GM19099 (cell line): ENCODE measurements around the gene CHMP2B.

Experiments
- POLR2A ChIP-seq: IDR thresholded peaks from 3 replicates; pipeline ENCODE4 v1.6.1; 2011; ENCODE audit warnings: low read depth; ENCODE audit not compliant: insufficient read length; ENCODE audit errors: extremely low read depth

Gene CHMP2B

DNA sequence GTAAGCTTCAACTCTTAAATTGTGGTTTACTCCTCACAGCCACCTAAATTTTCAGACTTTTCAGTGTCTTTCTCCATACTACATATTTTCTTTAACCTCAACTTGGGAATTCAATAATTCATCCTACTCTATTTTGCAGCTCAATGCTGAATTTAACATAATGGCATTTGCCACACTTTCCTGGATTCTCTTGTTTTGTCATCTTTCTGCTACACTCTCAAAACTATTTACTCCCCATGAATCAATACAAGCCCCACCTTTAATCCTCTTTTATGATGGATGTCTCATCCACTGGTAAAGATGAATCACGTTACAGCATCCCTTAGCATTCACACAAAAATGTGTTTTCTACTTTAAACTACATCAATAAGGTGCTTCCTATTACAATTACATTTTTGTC, 19.6 kb upstream of the CHMP2B start:
- TF ChIP-seq POLR2A: no peak

DNA sequence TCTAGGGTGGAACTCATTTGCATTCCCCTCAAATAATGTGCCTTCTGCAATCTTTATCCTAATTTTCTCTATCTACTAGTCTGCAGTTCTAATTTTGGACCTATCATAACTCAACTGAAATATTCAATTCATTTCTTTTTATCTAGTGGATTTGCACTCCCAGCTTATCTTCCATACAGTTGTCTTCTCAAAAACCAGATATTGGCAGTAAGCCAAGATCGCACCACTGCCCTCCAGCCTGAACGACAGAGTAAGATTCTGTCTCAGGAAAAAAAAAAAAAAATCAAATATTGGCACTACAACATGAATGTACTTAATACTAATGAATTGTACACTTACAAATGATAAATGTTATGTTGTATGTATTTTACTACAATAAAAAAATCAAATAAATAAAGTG, 18.0 kb upstream of the CHMP2B start:
- TF ChIP-seq POLR2A: no peak

DNA sequence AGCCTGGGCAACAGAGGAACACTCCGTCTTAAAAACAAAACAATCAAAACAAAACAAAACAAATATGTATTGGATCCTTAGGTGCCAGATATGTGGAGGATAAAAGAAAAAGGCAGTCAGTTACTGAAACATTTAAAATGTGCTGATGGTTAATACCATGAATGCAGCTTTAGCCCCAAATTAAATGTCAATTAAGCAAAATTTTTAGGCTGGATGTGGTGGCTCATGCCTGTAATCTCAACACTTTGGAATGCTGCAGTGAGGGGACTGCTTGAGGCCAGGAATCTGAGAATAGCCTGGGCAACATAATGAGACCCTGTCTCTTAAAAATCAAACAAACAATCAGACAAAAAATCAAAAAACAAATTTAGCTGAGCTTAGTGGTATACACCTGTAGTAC, 8.5 kb upstream of the CHMP2B start:
- TF ChIP-seq POLR2A: no peak

DNA sequence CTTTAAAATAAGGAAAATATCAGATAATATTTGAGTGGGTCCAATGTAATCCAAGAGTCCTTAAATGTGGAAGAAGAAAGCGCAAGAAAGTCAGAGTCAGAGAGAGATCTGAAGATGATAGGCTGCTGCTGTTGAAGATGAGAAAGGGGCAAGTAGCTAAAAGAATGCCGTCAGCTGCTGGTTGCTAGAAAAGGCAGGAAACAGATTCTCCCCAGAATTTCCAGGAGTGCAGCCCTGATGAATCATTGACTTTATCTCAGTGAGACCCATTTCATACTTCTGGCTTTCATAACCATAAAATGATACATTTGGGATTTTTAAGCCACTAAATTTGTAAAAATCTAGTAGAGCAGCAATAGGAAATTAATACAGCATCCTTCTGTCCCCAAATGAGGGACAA, 7.5 kb upstream of the CHMP2B start:
- TF ChIP-seq POLR2A: no peak

DNA sequence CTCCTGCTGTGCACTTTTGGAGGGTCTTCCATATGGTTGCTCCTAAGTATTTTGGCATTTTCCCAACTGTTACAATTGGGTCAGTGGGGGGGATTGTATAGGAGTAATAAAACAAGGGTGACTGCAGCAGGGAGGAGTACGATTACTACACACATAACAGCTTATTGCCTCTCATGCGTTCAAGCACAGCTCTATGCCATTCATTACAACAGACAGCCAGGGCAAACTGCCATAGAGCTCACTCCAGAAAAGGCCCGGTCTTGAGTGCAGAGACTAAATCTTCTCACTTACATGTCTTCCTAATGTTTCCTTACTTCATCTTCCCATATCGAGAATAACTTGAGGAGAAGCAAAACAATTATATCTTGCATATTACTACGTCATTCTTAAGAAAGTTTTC, 1.4 kb upstream of the CHMP2B start:
- TF ChIP-seq POLR2A: no peak

DNA sequence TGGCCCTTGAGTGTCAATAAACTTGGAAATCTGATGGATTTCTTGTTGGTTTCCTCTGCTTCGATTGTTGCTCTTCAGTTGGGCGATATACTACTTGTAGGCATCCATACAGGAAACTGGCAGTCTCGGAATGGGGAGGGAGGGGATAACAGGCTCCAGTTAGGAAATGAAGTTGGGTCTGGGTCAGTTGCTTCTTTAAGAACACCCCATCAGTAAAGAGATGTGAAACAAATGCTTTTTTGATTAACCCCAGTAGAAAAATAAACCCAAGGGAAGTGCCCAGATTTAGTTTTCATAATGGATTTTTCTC, 681 bp downstream of the CHMP2B start:
- no peak for TF ChIP-seq POLR2A

DNA sequence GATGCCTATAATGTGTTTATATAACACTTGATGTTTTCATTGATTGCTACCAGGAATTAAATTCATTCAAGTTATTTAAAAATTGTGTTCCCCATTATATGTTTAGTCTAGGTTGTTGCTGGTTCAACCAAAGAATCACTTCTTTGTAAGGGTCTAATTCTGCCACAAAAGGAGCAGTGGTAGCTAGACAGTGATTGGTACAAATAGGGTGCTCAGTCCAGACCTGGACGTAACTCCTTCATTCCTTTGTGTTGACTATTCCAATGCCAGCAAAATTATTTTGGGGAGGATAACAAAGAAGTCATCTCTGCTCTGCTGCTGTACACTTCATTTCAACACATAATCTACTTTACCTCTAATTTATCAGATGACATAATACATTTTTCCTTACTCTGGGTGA, 1.2 kb downstream of the CHMP2B start:
- TF ChIP-seq POLR2A: no peak

DNA sequence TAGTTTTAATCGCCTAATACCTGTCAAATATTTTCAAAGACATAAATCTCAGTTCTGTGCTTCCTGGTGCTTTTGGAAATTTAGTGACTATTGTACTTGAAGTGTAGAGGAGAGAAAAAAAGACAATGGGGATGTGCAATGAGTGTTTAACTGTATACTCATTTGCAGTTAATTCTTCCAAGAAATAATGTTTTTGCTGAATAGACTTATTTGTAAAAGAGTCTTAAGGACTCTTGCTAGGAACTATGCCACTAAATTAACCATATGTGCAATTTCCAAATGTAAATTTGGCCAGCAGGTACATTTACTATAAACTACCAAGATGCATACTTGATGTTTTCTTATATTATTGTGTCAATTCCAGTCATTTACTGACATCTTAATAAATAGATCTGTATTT, 2.0 kb downstream of the CHMP2B start:
- no peak for TF ChIP-seq POLR2A

DNA sequence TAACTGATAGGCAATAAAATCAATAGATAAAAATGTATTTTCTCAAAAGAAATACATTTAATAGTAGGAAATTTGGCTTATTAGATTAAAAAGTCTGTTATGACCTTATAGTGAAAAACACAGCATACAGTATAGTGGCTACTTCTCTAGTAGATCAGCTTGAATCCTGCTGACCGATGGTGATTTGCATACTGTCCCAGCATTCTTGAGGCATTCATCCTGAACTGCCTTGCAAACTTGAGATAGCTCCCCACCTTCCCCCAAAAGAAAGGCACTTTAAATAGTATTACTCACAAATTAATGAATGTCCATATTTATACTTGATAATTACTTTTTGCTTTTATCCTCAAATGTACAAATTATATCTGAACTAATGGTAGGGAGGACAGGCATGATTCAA, 6.7 kb downstream of the CHMP2B start:
- no peak for TF ChIP-seq POLR2A

DNA sequence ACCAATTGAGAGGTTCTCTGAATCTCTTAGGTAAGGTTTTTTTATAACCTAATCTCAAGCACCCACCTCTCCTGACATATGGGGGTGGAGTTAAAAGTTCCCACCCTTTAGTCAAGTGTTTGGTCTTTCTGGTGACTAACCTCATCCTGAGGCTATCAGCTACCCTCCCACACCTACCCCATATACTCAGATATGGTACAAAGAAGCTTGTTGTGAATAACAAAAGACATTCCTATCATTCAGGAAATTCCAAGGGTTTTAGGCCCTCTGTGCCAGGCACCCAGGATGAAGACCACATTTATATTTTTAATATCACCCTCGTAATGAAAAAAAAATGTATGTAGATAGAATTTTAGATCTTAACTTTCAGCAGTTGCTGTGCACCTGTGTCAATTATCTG, 9.0 kb downstream of the CHMP2B start:
- no peak for TF ChIP-seq POLR2A

DNA sequence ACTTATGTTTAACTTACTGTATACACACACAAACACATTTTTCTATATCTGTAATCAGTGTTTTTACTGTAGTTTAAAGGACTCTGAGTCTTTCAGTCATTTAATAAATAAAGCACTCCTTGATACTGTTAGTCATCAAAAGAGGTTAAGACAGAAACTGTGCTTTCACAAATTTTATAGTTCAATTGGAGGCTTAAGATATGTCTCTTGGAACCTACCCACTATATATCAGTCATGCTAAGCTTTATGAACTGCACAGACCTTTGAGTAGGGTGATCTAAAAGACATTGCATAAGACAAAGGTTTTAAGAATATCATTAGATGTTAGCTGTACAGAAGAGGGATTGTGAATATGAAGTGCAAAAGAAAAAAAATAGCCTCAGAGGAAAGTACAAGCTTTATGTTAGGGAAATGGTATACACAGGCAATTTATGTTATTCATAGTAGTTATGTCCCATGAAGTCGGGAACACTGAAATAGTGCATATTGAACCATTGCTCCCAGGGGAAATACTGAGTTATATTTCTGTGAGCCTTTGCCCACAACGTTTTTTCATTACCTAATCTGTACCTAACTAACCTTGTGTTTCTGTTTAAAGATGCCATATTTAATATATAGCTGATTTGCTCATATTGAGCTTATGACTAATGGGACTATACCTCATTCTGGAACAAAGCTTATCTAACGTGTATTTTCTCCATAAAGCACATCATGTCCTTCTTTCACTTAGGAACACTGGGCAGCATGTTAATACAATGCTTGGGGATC, 19.7 kb downstream of the CHMP2B start:
- no peak for TF ChIP-seq POLR2A

DNA sequence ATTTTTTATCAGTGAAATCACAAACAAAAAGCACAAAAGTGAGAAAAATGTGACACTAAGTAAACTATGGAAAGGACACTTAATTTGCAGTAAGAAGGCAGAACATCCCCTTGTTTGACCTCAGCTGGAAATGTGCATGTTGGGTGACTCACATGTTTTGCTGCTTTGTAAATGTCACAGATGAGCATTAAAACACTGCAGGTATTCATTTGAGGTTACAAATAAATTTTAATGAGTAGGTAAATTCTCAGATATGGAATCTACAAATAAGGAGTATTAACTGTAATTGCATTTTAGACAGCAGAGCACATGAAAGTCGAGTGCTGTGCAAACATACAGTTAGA, 20.3 kb downstream of the CHMP2B start:
- no peak for TF ChIP-seq POLR2A

DNA sequence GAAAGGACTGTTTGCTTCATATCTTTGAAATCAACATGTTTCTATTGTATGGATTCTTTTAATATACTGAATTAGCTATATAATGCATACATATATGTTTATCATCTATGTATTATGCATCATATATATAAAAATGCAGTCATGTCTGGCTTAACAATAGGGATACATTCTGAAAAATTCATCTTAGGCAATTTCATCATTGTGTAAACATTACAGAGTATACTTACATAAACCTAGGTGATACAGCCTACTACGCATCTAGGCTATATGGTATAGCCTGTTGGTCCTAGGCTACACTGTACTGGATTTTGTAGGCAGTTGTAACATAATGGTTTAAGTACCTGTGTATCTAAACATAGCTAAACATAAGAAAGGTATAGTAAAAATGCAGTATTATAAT, 21.7 kb downstream of the CHMP2B start:
- no peak for TF ChIP-seq POLR2A

DNA sequence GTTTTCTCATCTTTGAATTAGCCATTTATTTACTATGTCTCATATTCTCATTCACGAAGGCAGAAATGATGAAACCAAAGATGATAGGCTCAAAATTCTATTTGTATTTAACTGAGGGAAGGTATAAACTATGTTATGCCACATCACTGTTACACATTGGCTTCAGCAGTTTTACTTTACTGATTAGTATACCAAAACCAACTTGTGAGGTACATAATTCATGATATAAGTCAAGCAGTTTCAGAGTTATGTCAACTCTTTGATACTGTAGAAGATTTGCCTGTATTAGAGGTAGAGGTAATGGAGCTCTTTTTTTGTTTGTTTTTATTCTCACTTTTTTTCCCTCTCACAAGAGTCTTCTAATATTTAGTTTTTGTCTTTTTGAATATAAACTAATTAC, 22.9 kb downstream of the CHMP2B start:
- no peak for TF ChIP-seq POLR2A

DNA sequence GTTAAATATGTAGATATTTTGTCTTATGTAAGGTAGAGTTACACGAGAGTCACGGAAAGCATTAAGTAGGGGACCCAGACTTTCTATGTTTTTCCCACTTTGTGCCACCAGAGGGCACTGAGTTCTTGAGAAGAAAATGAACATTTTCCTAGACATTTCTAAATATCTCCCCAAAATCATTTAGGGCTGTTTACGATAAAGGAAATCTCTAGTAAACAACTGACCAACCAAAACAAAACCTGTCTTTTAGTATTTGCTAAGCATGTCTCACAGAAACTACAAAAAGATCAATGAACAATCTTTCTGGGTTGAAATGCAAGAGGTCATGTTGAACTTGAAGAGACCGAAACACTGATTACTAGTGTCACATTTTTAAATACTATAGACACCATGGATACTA, 33.2 kb downstream of the CHMP2B start:
- no peak for TF ChIP-seq POLR2A

DNA sequence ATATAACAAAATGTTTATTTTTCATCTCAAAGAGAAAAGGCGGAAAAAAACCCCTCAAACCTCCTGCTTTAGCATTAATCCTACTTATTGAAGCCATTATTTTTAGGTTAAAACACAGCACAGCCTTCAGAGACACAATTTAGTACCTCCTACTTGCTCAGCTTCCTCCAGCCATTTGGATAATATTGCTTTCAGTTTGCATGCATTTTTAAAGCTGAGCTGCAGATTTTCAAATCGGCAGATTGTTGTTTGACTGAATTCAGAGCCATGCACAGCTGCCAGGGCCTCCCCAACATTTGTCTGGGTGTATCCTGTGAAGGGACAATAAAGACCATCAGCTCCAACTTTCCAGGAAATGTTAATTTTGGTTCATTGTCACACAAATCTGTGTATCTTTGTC, 34.8 kb downstream of the CHMP2B start:
- TF ChIP-seq POLR2A: no peak

DNA sequence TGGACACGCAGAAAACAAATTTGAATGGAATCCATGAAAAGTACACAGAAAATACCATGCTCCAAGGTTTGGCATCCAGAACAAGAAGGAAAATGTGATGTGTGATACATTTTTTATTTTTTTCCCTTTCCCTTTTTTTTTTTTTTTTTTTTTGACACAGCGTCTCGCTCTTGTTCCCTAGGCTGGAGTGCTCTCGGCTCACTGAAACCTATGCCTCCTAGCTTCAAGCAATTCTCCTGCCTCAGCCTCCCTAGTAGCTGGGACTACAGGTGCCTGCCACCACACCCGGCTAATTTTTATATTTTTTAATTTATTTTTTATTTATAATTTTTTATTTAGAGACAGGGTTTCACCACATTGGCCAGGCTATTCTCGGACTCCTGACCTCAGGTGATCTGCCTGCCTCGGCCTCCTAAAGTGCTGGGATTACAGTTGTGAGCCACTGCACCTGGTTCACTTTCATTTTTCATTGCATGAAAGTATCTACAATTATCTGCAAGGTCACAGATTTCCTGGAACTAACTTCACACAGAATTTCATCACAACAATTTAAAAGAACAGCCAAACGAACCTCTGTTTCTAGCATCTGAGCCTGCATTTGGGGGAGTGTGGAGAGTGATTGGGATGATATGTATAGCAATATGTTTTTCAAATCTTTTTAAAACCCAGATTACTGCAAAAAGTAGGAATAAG, 41.0 kb downstream of the CHMP2B start:
- no peak for TF ChIP-seq POLR2A
